ENCODE data around the gene SHISAL2B. TPM values are rescaled to one million over a fixed set of nuclear protein-coding genes. Genes with fewer than 3 reads are reported as not detected.

SHISAL2B gene
- total RNA-seq, 1 donor from 2014 or later = not detected

- DNase-seq = no peak
- Mint-ChIP-seq H3K27me3 (ENCODE audit: unreplicated experiment) (no peaks in the 10 kb centered on the region), H3K27ac (ENCODE audit: unreplicated experiment) (no peak overlapping the region), H3K9me3 (ENCODE audit: unreplicated experiment) (no peaks in the 10 kb centered on the region), H3K4me1 (ENCODE audit: low read depth, unreplicated experiment) (no peaks in the 10 kb centered on the region), H3K36me3 (ENCODE audit: unreplicated experiment) (no peaks in the 10 kb centered on the region), H3K4me3 (ENCODE audit: unreplicated experiment) (no peak overlapping the region)
- TF ChIP-seq CTCF (IDR thresholded peaks at IDR 0.05; ENCODE audit: partially characterized antibody, unreplicated experiment) = no peak
Observed at GRCh38 chr5:64665243-64665642, 25.1 kb upstream of the SHISAL2B start.

- no peak for DNase-seq
- Mint-ChIP-seq H3K4me1 (ENCODE audit: low read depth, unreplicated experiment) (no peaks in the 10 kb centered on the region), H3K4me3 (ENCODE audit: unreplicated experiment) (no peak overlapping the region), H3K27me3 (ENCODE audit: unreplicated experiment) (no peaks in the 10 kb centered on the region), H3K27ac (ENCODE audit: unreplicated experiment) (no peak overlapping the region), H3K9me3 (ENCODE audit: unreplicated experiment) (no peaks in the 10 kb centered on the region), H3K36me3 (ENCODE audit: unreplicated experiment) (no peaks in the 10 kb centered on the region)
- TF ChIP-seq CTCF (IDR thresholded peaks at IDR 0.05; ENCODE audit: partially characterized antibody, unreplicated experiment) = no peak
Observed at GRCh38 chr5:64666078-64666477, 24.2 kb upstream of the SHISAL2B start.

GRCh38 chr5:64667068-64667467 is 23.2 kb upstream of the SHISAL2B start:
- no peak overlapping the region for H3K27ac Mint-ChIP-seq (ENCODE audit: unreplicated experiment)
- no peaks in the 10 kb centered on the region for H3K27me3 Mint-ChIP-seq (ENCODE audit: unreplicated experiment)
- H3K4me1 Mint-ChIP-seq (ENCODE audit: low read depth, unreplicated experiment) = no peaks in the 10 kb centered on the region
- H3K4me3 Mint-ChIP-seq (ENCODE audit: unreplicated experiment) = no peak overlapping the region
- TF ChIP-seq CTCF (IDR thresholded peaks at IDR 0.05; ENCODE audit: partially characterized antibody, unreplicated experiment) = no peak
- no peaks in the 10 kb centered on the region for H3K9me3 Mint-ChIP-seq (ENCODE audit: unreplicated experiment)
- DNase-seq = no peak
- H3K36me3 Mint-ChIP-seq (ENCODE audit: unreplicated experiment) = no peaks in the 10 kb centered on the region

GRCh38 chr5:64670277-64670676 is 20.0 kb upstream of the SHISAL2B start:
- no peak overlapping the region for H3K27ac Mint-ChIP-seq (ENCODE audit: unreplicated experiment)
- no peaks in the 10 kb centered on the region for H3K4me1 Mint-ChIP-seq (ENCODE audit: low read depth, unreplicated experiment)
- TF ChIP-seq CTCF (IDR thresholded peaks at IDR 0.05; ENCODE audit: partially characterized antibody, unreplicated experiment) = no peak
- no peak overlapping the region for H3K4me3 Mint-ChIP-seq (ENCODE audit: unreplicated experiment)
- H3K9me3 Mint-ChIP-seq (ENCODE audit: unreplicated experiment) = no peaks in the 10 kb centered on the region
- H3K36me3 Mint-ChIP-seq (ENCODE audit: unreplicated experiment) = no peaks in the 10 kb centered on the region
- no peaks in the 10 kb centered on the region for H3K27me3 Mint-ChIP-seq (ENCODE audit: unreplicated experiment)
- DNase-seq = no peak

GRCh38 chr5:64671678-64672077 is 18.6 kb upstream of the SHISAL2B start:
- Mint-ChIP-seq H3K9me3 (ENCODE audit: unreplicated experiment) (no peaks in the 10 kb centered on the region), H3K4me3 (ENCODE audit: unreplicated experiment) (no peak overlapping the region), H3K27ac (ENCODE audit: unreplicated experiment) (no peak overlapping the region), H3K4me1 (ENCODE audit: low read depth, unreplicated experiment) (no peaks in the 10 kb centered on the region), H3K36me3 (ENCODE audit: unreplicated experiment) (no peaks in the 10 kb centered on the region), H3K27me3 (ENCODE audit: unreplicated experiment) (no peaks in the 10 kb centered on the region)
- no peak for TF ChIP-seq CTCF (IDR thresholded peaks at IDR 0.05; ENCODE audit: partially characterized antibody, unreplicated experiment)
- DNase-seq = no peak

Measured in glutamatergic neuron (in vitro differentiated cells).